HCT116 (cell line): ENCODE measurements around the gene RILPL1. TPM values are rescaled to one million over a fixed set of nuclear protein-coding genes. Genes with fewer than 3 reads are reported as not detected.

ENCODE experiments used
- ATAC-seq: fragments of 200-7000 bp; cut with Tn5 transposase; 2 replicates; pipeline ENCODE4 v1.9.1; 2020; ENCODE audit warnings: mild to moderate bottlenecking, moderate library complexity
- BruUV-seq: library from RNA; stranded (reverse); fragments of 400-500 nt; replicated peaks from 2 replicates; lab custom pipeline; 2021; lab: Mats Ljungman, UMichigan
- CTCF ChIA-PET: fragments of 300-600 bp; sonication (Branson Sonifier 250); formaldehyde crosslinking; loops from one replicate; lab custom pipeline; 2021; ENCODE audit warnings: antibody characterized with exemption; lab: Charles Lee
- POLR2A ChIA-PET: fragments of 300-600, 350-600 bp; sonication (Branson Sonifier 250); formaldehyde crosslinking; loops from one replicate; lab custom pipeline; 2021; ENCODE audit warnings: antibody characterized with exemption; lab: Charles Lee
- RAD21 ChIA-PET, 2 experiments: fragments of 300-600 bp; sonication (Branson Sonifier 250); formaldehyde crosslinking; loops; one replicate each; lab custom pipeline; 2023; ENCODE audit warnings: low total read pairs in 2 of 2; ENCODE audit not compliant: uncharacterized antibody in 2 of 2, unreplicated experiment in 2 of 2, low non-redundant PET in 1 of 2; lab: Charles Lee
- DNase-seq: peaks from one replicate; pipeline ENCODE4 v3.0.0-alpha.2; 2010; ENCODE audit warnings: low read depth, low spot score
- H2AFZ ChIP-seq: fragments of 200-600 bp; shearing (Covaris generic), sonication (generic); 2 replicates; pipeline ENCODE4 v1.6.1; 2017; ENCODE audit warnings: low read depth, mixed run types, mixed read lengths, antibody characterized with exemption, low read length; ENCODE audit not compliant: poor library complexity, severe bottlenecking
- H3K27ac ChIP-seq: 2 replicates; pipeline ENCODE4 v1.5.1; 2012; ENCODE audit warnings: low read depth, low read length
- H3K27me3 ChIP-seq: fragments of 200-600 bp; sonication (generic); 2 replicates; pipeline ENCODE4 v1.6.1; 2016; ENCODE audit warnings: mixed run types, low read length, mixed read lengths; ENCODE audit not compliant: insufficient read depth
- H3K36me3 ChIP-seq, 2 experiments: fragments of 200-500 bp in 1 of 2; fragments of 200-600 bp in 1 of 2; sonication (Bioruptor generic) in 1 of 2; sonication (generic) in 1 of 2; 2 replicates each; pipeline versions ENCODE4 v1.5.1 to v1.6.1; 2014 to 2016; ENCODE audit warnings: low read length in 2 of 2, inconsistent platforms in 1 of 2, mixed read lengths in 1 of 2, mixed run types in 1 of 2; ENCODE audit not compliant: insufficient read depth in 2 of 2, control insufficient read depth in 1 of 2
- H3K4me1 ChIP-seq, 2 experiments: fragments of 200-600 bp in 1 of 2; sonication (generic) in 1 of 2; 2 replicates each; pipeline versions ENCODE4 v1.5.1 to v1.6.1; 2012 to 2017; ENCODE audit warnings: low read length in 2 of 2, inconsistent platforms in 1 of 2, mild to moderate bottlenecking in 1 of 2, mixed read lengths in 1 of 2, mixed run types in 1 of 2, moderate library complexity in 1 of 2; ENCODE audit not compliant: insufficient read depth in 2 of 2, control insufficient read depth in 1 of 2
- H3K4me2 ChIP-seq: fragments of 200-600 bp; sonication (generic); 2 replicates; pipeline ENCODE4 v1.6.1; 2017; ENCODE audit warnings: mixed run types, low read length, mixed read lengths
- H3K4me3 ChIP-seq, 2 experiments: fragments of 200-600 bp in 1 of 2; sonication (generic) in 1 of 2; replicated peaks in 1 of 2; 2 replicates each; pipeline ENCODE4 v1.5.1; 2011 to 2016; ENCODE audit warnings: low read length in 2 of 2, control low read depth in 1 of 2, low read depth in 1 of 2, mild to moderate bottlenecking in 1 of 2, mixed read lengths in 1 of 2, mixed run types in 1 of 2
- H3K79me2 ChIP-seq: fragments of 200-600 bp; sonication (generic); 2 replicates; pipeline ENCODE4 v1.6.1; 2017; ENCODE audit warnings: mild to moderate bottlenecking, mixed run types, low read length, moderate library complexity, mixed read lengths; ENCODE audit not compliant: insufficient read depth
- H3K9ac ChIP-seq: fragments of 200-600 bp; sonication (generic); 2 replicates; pipeline ENCODE4 v1.6.1; 2016; ENCODE audit warnings: low read length, mixed read lengths
- H3K9me2 ChIP-seq: fragments of 200-600 bp; sonication (generic), shearing (Covaris generic); 2 replicates; pipeline ENCODE4 v1.6.1; 2017; ENCODE audit warnings: mixed run types, mild to moderate bottlenecking, moderate library complexity; ENCODE audit not compliant: insufficient read depth
- H3K9me3 ChIP-seq, 2 experiments: fragments of 200-500 bp in 1 of 2; fragments of 200-600 bp in 1 of 2; sonication (Bioruptor generic) in 1 of 2; sonication (generic) in 1 of 2; 2 replicates each; pipeline ENCODE4 v1.6.1; 2014 to 2017; ENCODE audit warnings: low read length in 2 of 2, mixed read lengths in 2 of 2, inconsistent platforms in 1 of 2, low read depth in 1 of 2, mild to moderate bottlenecking in 1 of 2, mixed run types in 1 of 2, moderate library complexity in 1 of 2; ENCODE audit not compliant: control insufficient read depth in 1 of 2, insufficient read depth in 1 of 2
- H4K20me1 ChIP-seq: fragments of 200-600 bp; sonication (generic), shearing (Covaris generic); 2 replicates; pipeline ENCODE4 v1.6.1; 2017; ENCODE audit warnings: mixed run types, mild to moderate bottlenecking, moderate library complexity; ENCODE audit not compliant: insufficient read depth
- CEBPB ChIP-seq: IDR thresholded peaks from 2 replicates; pipeline ENCODE4 v1.6.1; 2012; ENCODE audit warnings: low read depth
- CTCF ChIP-seq, 3 experiments: fragments of 200-600 bp in 1 of 3; sonication (generic) in 1 of 3; IDR thresholded peaks in 2 of 3; conservative IDR thresholded peaks in 1 of 3; 2 replicates each; pipeline ENCODE4 v1.5.1; 2012 to 2017; ENCODE audit warnings: low read depth in 2 of 3, low read length in 2 of 3, antibody characterized with exemption in 1 of 3, borderline replicate concordance in 1 of 3, control low read depth in 1 of 3, mild to moderate bottlenecking in 1 of 3, mixed read lengths in 1 of 3, mixed run types in 1 of 3, moderate library complexity in 1 of 3; ENCODE audit not compliant: insufficient read depth in 1 of 3
- MAX ChIP-seq: IDR thresholded peaks from 2 replicates; pipeline ENCODE4 v1.6.1; 2012
- POLR2A ChIP-seq: IDR thresholded peaks from 2 replicates; pipeline ENCODE4 v1.7.0; 2011; ENCODE audit warnings: borderline replicate concordance; ENCODE audit not compliant: insufficient read depth, insufficient read length; ENCODE audit errors: extremely low read depth
- REST ChIP-seq: IDR thresholded peaks from 2 replicates; pipeline ENCODE4 v1.6.1; 2012; ENCODE audit warnings: low read depth
- SRF ChIP-seq: IDR thresholded peaks from 2 replicates; pipeline ENCODE4 v1.6.1; 2012; ENCODE audit warnings: low read depth
- ZFX ChIP-seq: fragments of 450-650 bp; IDR thresholded peaks from 2 replicates; pipeline ENCODE4 v1.6.1; 2017
- ZNF274 ChIP-seq: fragments of 200-500 bp; sonication (Bioruptor generic); IDR thresholded peaks from 2 replicates; pipeline ENCODE4 v1.6.1; 2014; ENCODE audit warnings: mild to moderate bottlenecking, low read depth, low read length, inconsistent platforms
- intact Hi-C: fragments of 100-400 bp; cut with micrococcal nuclease; formaldehyde crosslinking; loops from 2 replicates; pipeline ENCODE4 v1.10.0; 2022
- total RNA-seq: library from RNA; stranded (reverse); gene quantifications from one replicate; pipeline ENCODE4 v1.2.1, GENCODE V29; 2021; ENCODE audit not compliant: unreplicated experiment

The RILPL1 gene
- total RNA-seq, 1 experiment from 2014 or later, result 11.8 TPM

GRCh38 chr12:123532808-123533649 is 490 bp downstream of the RILPL1 start:
- CTCF ChIA-PET, result interaction anchor here (1.0 to 1.4 kb wide), 2 partner anchors 49 to 149 kb away, joined by 3 read pairs; partner anchors contain the start of gene KMT5A
- Histone ChIP-seq H3K9ac (peak overlapping the region; percentile 85), H3K9me3 (no peaks in the 10 kb centered on the region), H3K27ac (peak overlapping the region; percentile 80), H3K79me2 (peaks cover 23% of the 10 kb centered on the region), H3K4me2 (peak overlapping the region; percentile 98), H3K36me3 (peaks cover 0 to 8% of the 10 kb centered on the region in 2 experiments; a peak in 2 of 4 replicates), H4K20me1 (no peaks in the 10 kb centered on the region), H3K4me3 (peak overlapping the region; percentile 82 to 88), H3K9me2 (no peaks in the 10 kb centered on the region), H3K4me1 (peaks cover 7 to 20% of the 10 kb centered on the region in 2 experiments; a peak in 3 of 4 replicates), H3K27me3 (no peaks in the 10 kb centered on the region), H2AFZ (no peak overlapping the region)
- intact Hi-C loops, result loop anchor here (5.0 kb wide), 1 partner anchor 49 kb away; the partner anchor contains the start of gene TMED2
- TF ChIP-seq ZFX (peak; percentile 47), MAX (peak; percentile 85), CEBPB (no peak)
- POLR2A ChIA-PET, result interaction anchor here (0.9 kb wide), 1 partner anchor 51 kb away, joined by 3 read pairs; the partner anchor contains the start of gene TMED2
- DNase-seq (no peak), ATAC-seq (peak; percentile 64)
- RAD21 ChIA-PET, result interaction anchor here in 1 of 2 experiments (0.7 kb wide), 1 partner anchor 19 kb away, joined by 6 read pairs; no protein-coding TSS in a partner anchor
- BruUV-seq, result no TSS peak

GRCh38 chr12:123532019-123532418 is 1.5 kb downstream of the RILPL1 start:
- peak overlapping the region; percentile 82 to 88; a peak in 3 of 4 replicates for H3K4me3 ChIP-seq
- no peaks in the 10 kb centered on the region for H3K9me3 ChIP-seq
- peak overlapping the region; percentile 85 for H3K9ac ChIP-seq
- RAD21 ChIA-PET, result interaction anchor here in 1 of 2 experiments (0.7 kb wide), 1 partner anchor 18 kb away, joined by 6 read pairs; no protein-coding TSS in a partner anchor
- H4K20me1 ChIP-seq, result no peaks in the 10 kb centered on the region
- POLR2A ChIA-PET, result no interaction called here
- no peak for DNase-seq
- BruUV-seq, result no TSS peak
- no peak overlapping the region for H2AFZ ChIP-seq
- intact Hi-C loops, result loop anchor here (5.0 kb wide), 1 partner anchor 50 kb away; the partner anchor contains the start of gene TMED2
- peaks cover 23% of the 10 kb centered on the region for H3K79me2 ChIP-seq
- ATAC-seq, result no peak
- no peaks in the 10 kb centered on the region for H3K9me2 ChIP-seq
- peaks cover 0 to 8% of the 10 kb centered on the region in 2 experiments; a peak in 2 of 4 replicates for H3K36me3 ChIP-seq
- no peak overlapping the region for H3K27ac ChIP-seq
- TF ChIP-seq POLR2A (no peak), ZNF274 (no peak), SRF (no peak), MAX (no peak), REST (no peak), CTCF (IDR thresholded peaks at IDR 0.05 in 2 of 3, conservative IDR thresholded peaks at IDR 0.05 in 1 of 3; ENCODE audit: borderline replicate concordance in 1 of 3, insufficient read depth in 1 of 3, low read depth in 2 of 3, low read length in 2 of 3) (no peak)
- peak overlapping the region; percentile 98 for H3K4me2 ChIP-seq
- H3K27me3 ChIP-seq, result no peaks in the 10 kb centered on the region
- peaks cover 7 to 20% of the 10 kb centered on the region in 2 experiments; a peak in 3 of 4 replicates for H3K4me1 ChIP-seq
- CTCF ChIA-PET, result no interaction called here
